Measurements from ENCODE around the gene PRR29. TPM values are rescaled to one million over a fixed set of nuclear protein-coding genes. Genes with fewer than 3 reads are reported as not detected.

Gene PRR29
- total and polyA plus RNA-seq, 2 donors (not counting 3 experiments of a cell fraction or from before 2014, with no cell fraction given) = 0.39 to 1.2 TPM

DNA sequence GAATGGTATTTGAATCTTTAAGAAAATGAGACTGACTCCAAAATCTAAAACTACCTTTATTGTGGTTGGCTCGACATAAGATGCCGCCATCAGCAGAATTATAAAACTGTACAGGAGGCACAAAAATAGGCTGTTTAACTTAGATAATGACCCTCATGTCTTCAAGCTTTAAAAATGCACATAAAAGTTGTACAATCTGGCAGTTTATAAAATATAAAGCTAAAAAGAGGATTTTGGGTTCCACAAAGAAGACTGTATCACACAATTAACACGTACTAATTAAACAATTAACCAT lies 40.9 kb downstream of the PRR29 start:
- intact Hi-C loops (cut with micrococcal nuclease) = no loop called here
- Histone ChIP-seq H2AFZ (ENCODE audit: low read depth, low read length) (no peak overlapping the region), H3K4me2 (ENCODE audit: insufficient read depth, low read length) (no peak overlapping the region), H3K27me3 (ENCODE audit: control insufficient read depth in 2 of 2, insufficient read depth in 2 of 2, low read length in 2 of 2) (no peaks in the 10 kb centered on the region), H3K9me1 (replicated peaks; ENCODE audit: control insufficient read depth, extremely low read depth, insufficient read depth, low read length) (no peaks in the 10 kb centered on the region), H3K79me2 (ENCODE audit: control insufficient read depth, insufficient read depth, low read length) (no peaks in the 10 kb centered on the region), H3K27ac (ENCODE audit: insufficient read depth, low read depth, low read length) (no peak overlapping the region), H3K9ac (replicated peaks; ENCODE audit: extremely low read depth, insufficient read depth, low read length) (no peak overlapping the region), H3K9me3 (replicated peaks; ENCODE audit: control insufficient read depth, insufficient read depth, low read length) (no peaks in the 10 kb centered on the region), H4K20me1 (replicated peaks; ENCODE audit: control insufficient read depth, extremely low read depth, insufficient read depth, low read length) (no peaks in the 10 kb centered on the region), H3K4me3 (replicated peaks in 1 of 3; ENCODE audit: insufficient read depth in 1 of 3, low read depth in 1 of 3, low read length in 3 of 3) (no peak overlapping the region), H3K4me1 (ENCODE audit: control insufficient read depth, extremely low read depth, insufficient read depth, low read length) (no peaks in the 10 kb centered on the region), H3K36me3 (ENCODE audit: control insufficient read depth in 2 of 2, extremely low read depth in 1 of 2, insufficient read depth in 2 of 2, low read length in 2 of 2) (peaks cover 0 to 11% of the 10 kb centered on the region in 2 experiments)
- FAIRE-seq (no peak), DNase-seq (ENCODE audit: low read depth, low spot score) (no peak)
- ChIA-PET CTCF (interaction anchor here (0.8 to 2.1 kb wide), 5 partner anchors 10 to 95 kb away, joined by 4 to 15 read pairs (median 8); no protein-coding TSS in a partner anchor), POLR2A (no interaction called here)
- TF ChIP-seq JUN (IDR thresholded peaks at IDR 0.05; ENCODE audit: borderline replicate concordance, insufficient read depth, insufficient read length, low read depth) (no peak), EZH2 (IDR thresholded peaks at IDR 0.05; ENCODE audit: borderline replicate concordance, low read depth, low read length, severe bottlenecking) (no peak), GATA2 (IDR thresholded peaks at IDR 0.05; ENCODE audit: insufficient read depth, insufficient read length, low read depth, low read length) (no peak), POLR2A (IDR thresholded peaks at IDR 0.05; ENCODE audit: low read depth, low read length) (no peak), FOS (IDR thresholded peaks at IDR 0.05; ENCODE audit: borderline replicate concordance, insufficient read depth, low read length) (no peak), MYC (IDR thresholded peaks at IDR 0.05; ENCODE audit: low read depth, low read length) (no peak), POLR2AphosphoS5 (IDR thresholded peaks at IDR 0.05; ENCODE audit: insufficient read depth, low read depth, low read length) (no peak), CTCF (IDR thresholded peaks at IDR 0.05; ENCODE audit: extremely low read depth in 1 of 2, insufficient read depth in 1 of 2, low read depth in 1 of 2, low read length in 2 of 2) (no peak)
- TF ChIP-seq, protein P1, sequence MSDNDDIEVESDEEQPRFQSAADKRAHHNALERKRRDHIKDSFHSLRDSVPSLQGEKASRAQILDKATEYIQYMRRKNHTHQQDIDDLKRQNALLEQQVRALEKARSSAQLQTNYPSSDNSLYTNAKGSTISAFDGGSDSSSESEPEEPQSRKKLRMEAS (IDR thresholded peaks at IDR 0.05; ENCODE audit: insufficient read depth, insufficient read length) = no peak
- dilution Hi-C loops (cut with MboI; ENCODE audit: extremely low pct_ligation_motif_present, low sequenced_read_pairs) = loop anchor here (25.0 kb wide), 1 partner anchor 98 kb away; the partner anchor contains the start of gene ERN1
- no TSS peak for BruUV-seq (replicated peaks)
